Measurements from ENCODE around the gene GARIN5A. TPM values are rescaled to one million over a fixed set of nuclear protein-coding genes. Genes with fewer than 3 reads are reported as not detected.
A peak's percentile ranks its signal among the peaks of the same experiment; 100 is the strongest.

The GARIN5A gene
- total and polyA plus RNA-seq, 9 of the 15 experiments (the other 6 are each of a cell fraction or from before 2014, with no cell fraction given), result 0.10 to 0.82 (median 0.23) TPM; not detected in 2

- no peak for TF ChIP-seq ZNF609 (CRISPR knock-in tag; IDR thresholded peaks at IDR 0.05; ENCODE audit: borderline replicate concordance)
- TF ChIP-seq ARID3B (CRISPR knock-in tag; IDR thresholded peaks at IDR 0.05; ENCODE audit: borderline replicate concordance), result no peak
- no peak for TF ChIP-seq ZNF347 (CRISPR knock-in tag; IDR thresholded peaks at IDR 0.05; ENCODE audit: low read depth)
- TF ChIP-seq SMC3 (conservative IDR thresholded peaks at IDR 0.05; ENCODE audit: insufficient read depth, low read depth, low read length), result peak; percentile 85
- TF ChIP-seq CBFA2T3 (IDR thresholded peaks at IDR 0.05), result no peak
- TF ChIP-seq NRF1 (conservative IDR thresholded peaks at IDR 0.05 in 1 of 2, IDR thresholded peaks at IDR 0.05 in 1 of 2), result peak; percentile 16 to 35; a peak in 1 of 4 replicates
- TF ChIP-seq TFAM (CRISPR knock-in tag; conservative IDR thresholded peaks at IDR 0.05), result no peak
- TF ChIP-seq LEF1 (IDR thresholded peaks at IDR 0.05), result no peak
- TF ChIP-seq, protein P1, sequence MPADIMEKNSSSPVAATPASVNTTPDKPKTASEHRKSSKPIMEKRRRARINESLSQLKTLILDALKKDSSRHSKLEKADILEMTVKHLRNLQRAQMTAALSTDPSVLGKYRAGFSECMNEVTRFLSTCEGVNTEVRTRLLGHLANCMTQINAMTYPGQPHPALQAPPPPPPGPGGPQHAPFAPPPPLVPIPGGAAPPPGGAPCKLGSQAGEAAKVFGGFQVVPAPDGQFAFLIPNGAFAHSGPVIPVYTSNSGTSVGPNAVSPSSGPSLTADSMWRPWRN (IDR thresholded peaks at IDR 0.05; ENCODE audit: low read depth), result no peak
- TF ChIP-seq ZNF431 (CRISPR knock-in tag; IDR thresholded peaks at IDR 0.05), result no peak
- no peak for TF ChIP-seq EWSR1 (IDR thresholded peaks at IDR 0.05; ENCODE audit: borderline replicate concordance, low read depth, partially characterized antibody)
- TF ChIP-seq GTF2A2 (tag; IDR thresholded peaks at IDR 0.05), result no peak
- TF ChIP-seq CREB1 (IDR thresholded peaks at IDR 0.05), result no peak
- peak; percentile 32; the same call in 1 of the 2 replicates for TF ChIP-seq CREB1 (CRISPR knock-in tag; IDR thresholded peaks at IDR 0.05)
- TF ChIP-seq, protein P2, sequence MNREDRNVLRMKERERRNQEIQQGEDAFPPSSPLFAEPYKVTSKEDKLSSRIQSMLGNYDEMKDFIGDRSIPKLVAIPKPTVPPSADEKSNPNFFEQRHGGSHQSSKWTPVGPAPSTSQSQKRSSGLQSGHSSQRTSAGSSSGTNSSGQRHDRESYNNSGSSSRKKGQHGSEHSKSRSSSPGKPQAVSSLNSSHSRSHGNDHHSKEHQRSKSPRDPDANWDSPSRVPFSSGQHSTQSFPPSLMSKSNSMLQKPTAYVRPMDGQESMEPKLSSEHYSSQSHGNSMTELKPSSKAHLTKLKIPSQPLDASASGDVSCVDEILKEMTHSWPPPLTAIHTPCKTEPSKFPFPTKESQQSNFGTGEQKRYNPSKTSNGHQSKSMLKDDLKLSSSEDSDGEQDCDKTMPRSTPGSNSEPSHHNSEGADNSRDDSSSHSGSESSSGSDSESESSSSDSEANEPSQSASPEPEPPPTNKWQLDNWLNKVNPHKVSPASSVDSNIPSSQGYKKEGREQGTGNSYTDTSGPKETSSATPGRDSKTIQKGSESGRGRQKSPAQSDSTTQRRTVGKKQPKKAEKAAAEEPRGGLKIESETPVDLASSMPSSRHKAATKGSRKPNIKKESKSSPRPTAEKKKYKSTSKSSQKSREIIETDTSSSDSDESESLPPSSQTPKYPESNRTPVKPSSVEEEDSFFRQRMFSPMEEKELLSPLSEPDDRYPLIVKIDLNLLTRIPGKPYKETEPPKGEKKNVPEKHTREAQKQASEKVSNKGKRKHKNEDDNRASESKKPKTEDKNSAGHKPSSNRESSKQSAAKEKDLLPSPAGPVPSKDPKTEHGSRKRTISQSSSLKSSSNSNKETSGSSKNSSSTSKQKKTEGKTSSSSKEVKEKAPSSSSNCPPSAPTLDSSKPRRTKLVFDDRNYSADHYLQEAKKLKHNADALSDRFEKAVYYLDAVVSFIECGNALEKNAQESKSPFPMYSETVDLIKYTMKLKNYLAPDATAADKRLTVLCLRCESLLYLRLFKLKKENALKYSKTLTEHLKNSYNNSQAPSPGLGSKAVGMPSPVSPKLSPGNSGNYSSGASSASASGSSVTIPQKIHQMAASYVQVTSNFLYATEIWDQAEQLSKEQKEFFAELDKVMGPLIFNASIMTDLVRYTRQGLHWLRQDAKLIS (CRISPR knock-in tag; IDR thresholded peaks at IDR 0.05), result no peak
- TF ChIP-seq PRPF4 (IDR thresholded peaks at IDR 0.05; ENCODE audit: insufficient read depth, low read depth, low read length, poor library complexity, severe bottlenecking), result no peak
Observed at GRCh38 chr19:50461066-50461875, 15.4 kb downstream of the GARIN5A start (continued).
